ENCODE data around the gene SSTR4. TPM values are rescaled to one million over a fixed set of nuclear protein-coding genes. Genes with fewer than 3 reads are reported as not detected.

SSTR4 gene
- polyA plus RNA-seq, 3 donors: 0.07 TPM; not detected in 2

DNA sequence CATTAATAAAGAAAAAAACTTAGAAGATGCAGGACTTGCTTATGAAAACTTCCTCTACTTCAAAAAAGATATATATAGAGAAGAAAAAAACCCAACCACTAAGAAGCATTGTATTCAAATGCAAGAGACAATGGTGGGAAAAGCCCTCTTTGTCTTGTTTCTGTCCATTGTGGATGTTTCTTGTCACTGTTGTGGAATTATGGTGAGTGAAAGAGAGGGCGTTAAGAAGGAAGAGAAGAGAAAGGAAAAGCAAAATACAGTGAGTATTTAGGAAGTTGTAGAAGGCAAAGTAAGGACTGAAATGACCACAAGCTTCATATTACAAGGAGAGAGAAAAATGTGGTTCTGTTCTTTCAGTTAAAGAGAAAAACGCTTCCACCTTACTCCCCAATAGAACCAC lies 28.5 kb downstream of the SSTR4 start:
- no peak for DNase-seq

DNA sequence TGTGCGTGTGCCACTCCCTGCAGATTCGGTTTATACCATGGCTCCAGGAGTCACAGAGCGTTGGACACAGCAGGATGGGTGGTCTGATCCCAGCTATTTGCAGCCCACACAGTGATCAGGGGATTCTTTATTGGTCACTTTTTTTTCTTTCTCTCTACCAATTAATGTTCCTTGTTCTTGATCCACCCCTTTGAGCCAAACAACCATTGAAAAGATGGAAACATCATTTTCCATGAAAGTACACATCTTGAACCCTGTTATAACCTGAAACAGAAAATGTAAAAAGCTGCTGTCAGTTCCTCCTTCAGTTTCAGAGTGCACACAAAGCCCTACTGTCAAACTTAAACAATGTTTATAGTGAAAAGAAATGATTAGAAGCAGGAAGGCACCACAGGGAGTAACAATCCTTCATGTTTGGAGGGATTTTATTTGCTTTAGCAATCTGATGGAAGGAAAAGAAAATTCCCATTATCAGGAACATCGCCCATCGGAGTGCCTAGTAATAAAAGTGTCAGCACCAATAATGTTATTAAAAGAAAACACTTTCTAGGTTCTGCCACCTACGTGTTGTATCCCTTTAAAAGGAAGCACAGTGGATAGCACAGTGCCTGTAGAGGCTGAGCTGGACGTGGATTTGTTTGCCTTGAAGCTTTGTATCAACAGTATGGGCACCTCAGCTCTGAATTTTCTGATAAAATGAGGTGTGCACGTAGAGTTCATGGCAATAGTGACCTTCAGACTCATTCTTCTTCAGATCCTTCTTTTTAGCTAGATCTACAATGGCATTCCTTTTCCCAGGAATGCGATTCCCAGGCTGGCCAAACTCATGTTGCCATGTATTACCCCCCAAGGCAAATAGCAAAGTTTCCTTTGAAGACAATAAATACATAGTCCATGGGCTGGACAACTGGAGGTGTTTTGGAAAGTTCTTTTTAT lies 30.4 kb downstream of the SSTR4 start:
- no peak for DNase-seq

DNA sequence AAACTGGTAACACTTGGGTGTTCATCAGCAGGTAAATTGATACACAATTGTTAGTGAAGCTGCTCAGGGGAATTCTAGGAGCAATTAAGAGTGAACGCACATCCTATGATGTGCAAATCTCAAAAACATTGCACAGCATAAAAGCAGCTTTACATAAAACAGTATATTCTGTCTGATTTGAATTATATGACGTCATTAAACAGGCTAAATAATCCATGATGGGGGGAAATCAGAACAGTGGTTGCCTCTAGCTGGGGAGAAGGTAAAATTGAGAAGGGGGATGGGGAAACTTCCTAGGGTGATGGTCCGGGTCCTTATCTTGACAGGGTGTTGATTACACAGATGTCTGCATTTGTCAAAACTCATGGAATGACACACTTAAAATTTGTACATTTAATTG lies 31.7 kb downstream of the SSTR4 start:
- DNase-seq: no peak

DNA sequence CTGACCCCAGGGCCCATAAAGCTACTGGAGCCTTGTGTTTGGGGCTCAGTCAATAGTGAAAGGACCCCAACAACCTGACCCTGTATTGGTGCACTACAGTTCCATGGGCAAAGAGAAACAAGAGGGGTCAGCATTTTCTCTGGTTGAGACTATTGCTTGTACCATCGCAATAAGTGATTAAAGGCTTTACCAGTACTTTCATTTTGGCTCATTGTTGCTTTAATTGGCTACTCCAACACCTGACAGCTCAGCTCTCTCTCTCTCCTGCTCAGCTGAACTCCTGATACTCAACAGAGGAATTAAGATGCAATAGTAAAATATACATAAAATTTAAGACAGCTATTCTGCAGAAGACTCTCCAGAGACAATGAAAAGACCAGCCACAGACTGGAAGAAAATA lies 33.2 kb downstream of the SSTR4 start:
- no peak for DNase-seq

DNA sequence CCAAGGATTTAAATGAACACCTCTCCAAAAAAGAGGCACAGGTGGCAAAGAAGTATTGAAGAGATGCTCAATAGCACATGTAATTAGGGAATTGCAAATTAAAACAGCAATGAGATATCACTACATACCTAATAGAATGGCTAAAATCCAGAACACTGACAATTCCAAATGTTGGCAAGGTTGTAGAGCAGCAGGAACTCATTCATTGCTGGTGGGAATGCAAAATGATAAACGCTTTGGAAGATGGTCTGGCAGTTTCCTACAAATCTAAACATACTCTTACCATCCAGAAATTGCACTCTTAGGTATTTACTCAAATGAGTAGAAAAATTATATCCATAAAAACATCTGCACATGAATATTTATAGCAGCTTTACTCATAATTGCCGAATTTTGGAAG lies 34.0 kb downstream of the SSTR4 start:
- no peak for DNase-seq

DNA sequence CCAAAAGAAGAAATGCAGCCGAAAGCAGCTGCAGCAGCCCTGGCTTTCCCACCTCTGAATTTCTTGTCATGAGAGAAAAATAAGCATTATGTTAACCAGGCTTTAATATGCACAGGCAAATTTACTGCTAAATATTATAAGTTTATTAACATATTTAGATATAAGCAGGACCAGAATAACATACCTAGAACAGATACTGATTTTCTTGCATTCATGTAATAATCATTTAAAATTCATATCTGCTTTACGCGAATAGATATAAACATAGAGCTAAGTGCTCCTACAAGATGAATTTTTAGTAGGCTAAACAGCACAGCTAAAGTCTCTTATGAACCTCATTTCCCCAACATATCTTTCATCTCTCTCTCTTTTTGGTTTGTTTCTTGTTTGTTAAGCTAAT lies 36.3 kb downstream of the SSTR4 start:
- DNase-seq: no peak

DNA sequence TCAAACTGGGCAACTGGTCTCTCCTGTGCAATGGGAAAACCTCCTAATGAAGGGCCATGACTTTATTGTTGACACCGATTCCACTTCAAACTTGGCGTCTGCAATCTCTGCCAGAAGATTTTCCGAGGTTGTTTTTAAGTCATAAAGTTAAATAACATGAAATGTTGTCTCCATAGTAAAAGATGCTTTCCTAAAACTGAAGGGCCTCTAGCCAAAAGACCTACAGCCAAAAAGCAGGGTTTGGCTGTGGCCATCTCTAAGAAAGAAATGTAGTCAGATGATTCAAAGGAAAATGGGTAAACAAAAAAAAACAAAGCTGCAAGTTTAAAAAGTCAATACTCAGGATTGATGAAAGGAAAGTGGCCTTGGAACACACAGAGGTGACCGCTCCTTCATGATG lies 36.9 kb downstream of the SSTR4 start:
- no peak for DNase-seq

DNA sequence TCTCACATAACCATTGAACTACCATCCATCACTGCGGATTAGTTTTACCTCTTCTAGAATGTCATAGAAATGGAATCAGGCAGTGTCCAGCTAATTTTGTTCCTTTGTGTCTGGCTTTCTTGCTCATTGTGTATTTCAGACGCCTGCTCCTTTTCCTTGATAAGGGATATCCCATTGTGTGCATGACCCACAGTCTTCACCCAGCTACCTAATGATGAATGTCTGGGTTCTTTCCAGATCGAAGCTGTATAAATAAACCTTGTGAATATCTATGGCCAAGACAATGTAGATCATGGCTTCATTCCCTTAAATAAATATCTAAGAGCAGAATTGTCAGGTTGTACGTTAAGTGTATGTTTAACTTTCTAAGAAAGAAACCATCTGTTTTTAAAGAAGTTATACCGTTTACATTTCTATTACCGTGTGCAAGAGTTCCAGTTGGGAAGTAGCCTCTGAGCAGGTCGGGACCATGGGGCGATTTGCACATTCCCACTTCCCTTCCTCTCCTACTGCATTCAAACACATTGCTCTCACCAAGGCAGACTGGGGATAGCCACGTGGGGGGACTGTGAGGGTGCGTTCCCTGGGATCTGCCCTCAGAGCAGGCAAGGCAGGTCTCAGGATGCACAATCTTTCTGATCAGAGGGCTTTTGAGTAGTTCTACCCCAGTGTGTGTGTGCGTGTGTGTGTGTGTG lies 37.9 kb downstream of the SSTR4 start:
- no peak for DNase-seq

DNA sequence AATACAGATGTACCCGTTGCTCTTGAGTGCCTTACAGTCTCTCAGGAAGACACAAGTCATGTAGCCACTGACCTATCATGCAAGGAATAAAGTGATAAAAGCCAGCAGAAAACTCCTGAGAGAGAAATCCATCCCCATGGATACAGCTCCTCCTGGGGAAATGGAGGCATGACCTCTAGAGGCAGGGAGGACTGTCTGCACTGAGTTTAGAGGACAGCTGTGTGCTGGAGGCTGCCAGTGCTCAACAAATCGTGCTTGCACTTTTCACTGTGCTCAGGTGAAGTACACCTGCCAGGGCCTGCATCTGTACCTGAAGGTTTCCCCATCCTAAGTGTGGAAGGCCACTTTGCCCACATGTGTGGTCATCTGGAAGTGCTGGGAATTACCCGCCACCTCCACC lies 38.9 kb downstream of the SSTR4 start:
- DNase-seq: no peak

DNA sequence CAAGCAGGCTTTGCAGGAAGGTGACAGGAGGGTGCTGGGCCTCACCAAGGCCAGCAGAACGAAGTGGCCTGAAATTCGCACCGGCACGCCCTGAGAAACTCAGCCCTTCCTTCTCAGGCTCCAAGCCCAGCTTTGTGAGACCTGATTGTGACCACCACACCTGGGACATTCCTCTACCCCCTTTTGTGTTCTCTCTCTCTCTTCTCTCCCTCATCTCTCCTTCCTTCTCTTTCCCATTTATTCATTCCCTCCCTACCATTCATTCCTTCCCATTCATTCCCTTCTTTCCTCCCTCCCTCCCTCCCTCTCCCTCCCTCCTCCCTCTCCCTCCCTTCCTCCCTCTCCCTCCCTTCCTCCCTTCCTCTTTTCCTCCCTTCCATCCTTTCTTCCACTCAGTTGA lies 42.2 kb downstream of the SSTR4 start:
- no peak for DNase-seq

DNA sequence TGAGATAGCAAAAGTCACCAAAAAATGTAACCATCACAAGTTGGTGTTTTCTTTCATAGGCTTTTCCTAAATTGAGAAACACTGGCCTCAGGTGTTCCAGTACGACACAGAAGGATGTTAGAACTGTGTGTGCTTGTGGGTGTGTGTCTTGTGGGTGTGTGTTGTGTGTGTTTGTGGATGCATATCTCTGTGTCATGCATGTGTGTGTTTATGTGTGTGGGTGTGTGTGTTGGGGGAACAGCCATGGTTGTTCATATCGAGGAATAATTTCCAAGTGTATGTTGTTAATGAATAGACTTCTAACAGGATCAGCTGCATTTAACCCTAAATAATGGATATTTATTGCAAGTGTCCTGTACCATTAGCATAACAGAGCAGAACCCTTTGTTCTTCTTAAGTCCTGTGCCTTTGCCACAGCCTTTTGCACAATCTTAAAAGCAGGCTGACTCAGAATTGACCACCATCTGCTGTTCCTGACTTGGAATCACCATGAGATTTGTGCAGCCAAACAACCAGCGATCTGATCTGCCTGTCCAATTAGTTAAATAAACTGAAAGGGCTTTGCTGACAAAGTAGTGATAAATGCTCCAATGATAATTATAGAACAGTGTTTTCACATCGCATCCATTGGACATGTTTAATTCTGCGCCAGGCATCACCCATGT lies 43.4 kb downstream of the SSTR4 start:
- no peak for DNase-seq

DNA sequence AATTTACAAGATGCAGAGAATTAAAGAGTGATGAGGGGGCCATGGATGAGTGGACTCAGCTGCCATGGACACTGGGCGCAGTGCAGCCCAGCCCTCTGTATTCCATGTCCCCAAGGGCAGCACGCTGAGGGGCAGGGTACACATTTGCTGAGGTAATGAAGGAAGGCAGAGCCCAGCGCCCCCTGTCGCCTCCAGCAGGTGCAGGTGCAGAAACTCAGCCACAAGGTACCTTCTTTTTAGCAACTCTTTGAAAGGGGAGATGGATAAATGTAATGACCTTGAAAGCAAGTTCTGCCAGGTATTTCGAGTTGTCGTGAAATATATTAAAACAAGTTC lies 43.9 kb downstream of the SSTR4 start:
- DNase-seq: no peak

DNA sequence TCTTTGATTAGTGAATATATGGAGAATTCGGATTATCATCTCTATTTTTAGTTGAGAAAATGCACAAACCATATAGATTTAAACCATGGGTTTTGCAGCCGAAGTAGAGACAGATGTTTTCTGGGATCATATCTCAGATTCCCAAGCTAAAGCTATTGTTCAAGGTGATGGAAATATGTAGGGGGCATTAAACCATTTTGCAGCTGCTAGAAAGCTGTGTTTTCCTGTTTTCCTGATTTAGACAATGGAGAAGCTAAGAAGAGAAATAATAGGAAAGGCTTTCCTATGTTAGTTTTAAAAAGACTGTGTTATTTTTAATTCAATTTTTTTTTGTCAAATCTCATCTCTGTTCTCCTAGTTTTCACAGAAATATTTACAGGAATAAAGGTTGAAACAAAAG lies 44.8 kb downstream of the SSTR4 start:
- no peak for DNase-seq

DNA sequence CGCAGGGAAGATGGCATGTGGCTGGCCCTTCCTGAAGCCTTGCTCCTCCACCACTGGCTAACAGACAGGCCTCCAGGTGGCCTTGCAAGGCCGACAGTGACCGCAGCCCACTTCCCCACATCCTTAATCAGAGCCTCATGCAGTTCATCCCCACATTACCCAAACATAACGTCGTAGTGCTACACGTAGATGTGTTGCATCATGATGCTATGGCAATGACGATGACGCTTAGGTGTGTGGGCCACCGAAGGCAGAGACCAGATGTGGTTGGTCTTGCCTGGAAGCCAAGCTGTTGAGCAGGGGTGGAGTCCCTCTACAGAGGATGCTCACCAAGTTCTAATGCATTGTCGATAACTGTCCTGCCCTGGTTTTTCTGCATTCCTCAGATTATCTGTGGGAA lies 45.4 kb downstream of the SSTR4 start:
- DNase-seq: no peak

DNA sequence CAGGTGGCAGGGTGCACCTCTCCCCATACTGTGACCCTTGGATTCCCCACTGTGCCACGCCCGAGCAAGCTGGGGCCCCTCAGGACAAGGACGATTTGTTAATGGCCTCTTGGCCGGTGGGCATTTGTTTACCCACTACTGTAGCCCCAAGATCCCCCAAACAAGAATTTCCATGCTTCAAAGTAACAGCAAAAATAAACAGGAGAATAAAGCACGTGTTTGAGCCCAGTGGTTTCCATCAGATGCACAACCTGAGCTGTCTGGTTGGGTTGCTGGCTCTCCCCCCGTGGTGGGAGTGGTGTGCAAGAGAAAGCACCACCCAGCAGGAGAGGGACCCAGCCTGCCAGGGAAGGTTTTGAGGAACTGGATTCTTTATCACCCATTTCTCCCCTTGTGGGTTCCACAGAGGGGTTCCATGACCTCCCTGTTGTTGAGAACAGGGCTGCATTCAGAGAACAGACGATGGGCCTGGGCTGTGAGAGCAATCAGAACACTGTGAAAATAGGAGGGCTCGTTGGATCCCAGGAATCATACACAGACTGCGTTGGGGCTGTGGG lies 46.2 kb downstream of the SSTR4 start:
- DNase-seq: no peak

DNA sequence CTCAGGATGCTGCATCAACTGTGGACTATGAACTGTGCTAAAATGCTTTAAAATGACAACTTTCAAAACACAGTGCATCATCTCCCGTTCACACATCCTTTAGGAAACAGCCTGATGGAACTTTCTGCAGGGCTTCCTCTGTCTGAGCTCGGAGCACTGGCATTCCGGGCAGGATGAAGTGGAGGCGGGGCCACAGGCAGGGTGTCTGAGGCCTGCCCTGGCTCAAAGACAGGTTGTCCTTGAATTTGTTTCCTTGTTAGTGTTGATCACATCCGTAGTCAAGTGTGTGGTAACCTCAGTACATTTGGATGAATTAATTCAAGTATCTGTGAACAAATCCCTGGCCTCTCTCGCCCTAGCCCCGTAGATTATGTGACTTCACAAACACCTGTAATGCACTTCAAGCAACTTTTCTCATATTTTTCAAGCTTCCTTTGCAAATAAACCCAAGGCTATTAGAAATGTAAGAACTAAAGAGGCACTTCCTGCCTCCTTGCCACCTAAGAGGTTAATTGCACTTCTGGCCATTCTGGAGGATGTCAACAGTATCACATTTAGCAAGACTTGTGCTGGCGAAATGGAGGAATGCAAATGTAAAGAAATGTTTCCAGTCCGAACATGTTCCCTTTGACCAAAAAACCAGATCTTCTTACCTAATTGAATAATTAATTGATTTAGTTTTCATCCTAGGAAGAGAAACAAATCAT lies 47.9 kb downstream of the SSTR4 start:
- DNase-seq: no peak

DNA sequence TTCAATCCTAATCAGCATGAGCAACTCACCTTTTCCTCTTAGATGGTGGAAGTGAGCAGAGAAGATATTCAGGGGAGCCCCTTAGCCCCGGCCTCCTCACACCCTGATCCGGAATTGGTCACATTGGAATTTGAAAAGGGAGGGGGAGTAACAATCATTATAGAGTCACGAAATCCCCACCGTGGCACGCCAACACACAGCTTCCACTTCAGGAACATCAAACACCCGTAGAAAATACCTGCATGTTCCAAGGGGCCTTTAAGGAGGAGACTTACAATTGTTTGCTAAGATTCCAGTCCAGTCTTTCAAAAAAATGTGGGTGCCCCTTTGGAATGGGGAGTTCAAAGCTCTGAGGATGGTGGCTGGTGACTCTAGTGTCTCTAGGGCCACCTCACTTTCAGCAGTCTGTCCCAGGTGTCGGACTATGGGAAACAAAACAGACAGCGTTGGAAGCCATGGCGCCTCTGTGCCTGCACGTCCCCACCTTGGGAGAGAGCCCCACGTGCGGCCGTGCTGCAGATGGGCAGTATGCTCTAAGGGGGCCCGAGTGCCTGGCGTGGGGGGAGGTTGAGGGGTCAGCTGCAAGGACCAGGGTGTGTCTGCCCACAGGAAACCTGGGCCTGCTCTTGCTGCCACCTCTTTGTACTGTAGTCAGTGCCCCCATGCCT lies 48.6 kb downstream of the SSTR4 start:
- DNase-seq: no peak

DNA sequence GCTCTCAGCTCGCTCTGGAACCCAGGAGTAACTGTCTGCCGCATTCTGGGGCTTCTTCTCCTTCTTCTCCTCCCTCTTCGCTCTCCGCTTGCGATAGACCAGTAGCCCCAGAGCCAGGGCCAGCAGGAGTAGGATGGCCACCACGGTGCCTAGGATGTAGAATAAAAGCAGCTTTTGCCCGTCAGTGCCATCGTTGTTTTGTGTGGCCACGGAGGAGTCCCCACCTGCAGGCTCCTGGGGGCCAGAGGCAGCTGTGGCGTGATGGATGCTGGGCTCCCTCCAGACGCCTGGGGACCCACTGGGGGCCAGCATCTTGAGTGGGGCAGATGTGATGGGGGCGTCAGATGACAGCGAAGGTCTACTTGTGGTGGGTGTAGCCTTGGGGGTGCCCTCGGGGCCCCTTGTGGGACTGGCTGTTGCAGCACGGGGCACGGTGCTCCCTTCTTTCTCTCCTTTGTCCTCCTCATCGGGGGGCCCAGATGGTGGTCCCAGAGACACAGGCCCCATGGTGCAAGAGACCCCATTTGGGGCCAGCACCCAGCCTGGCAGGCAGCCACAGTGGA lies 49.3 kb downstream of the SSTR4 start:
- no peak for DNase-seq

DNA sequence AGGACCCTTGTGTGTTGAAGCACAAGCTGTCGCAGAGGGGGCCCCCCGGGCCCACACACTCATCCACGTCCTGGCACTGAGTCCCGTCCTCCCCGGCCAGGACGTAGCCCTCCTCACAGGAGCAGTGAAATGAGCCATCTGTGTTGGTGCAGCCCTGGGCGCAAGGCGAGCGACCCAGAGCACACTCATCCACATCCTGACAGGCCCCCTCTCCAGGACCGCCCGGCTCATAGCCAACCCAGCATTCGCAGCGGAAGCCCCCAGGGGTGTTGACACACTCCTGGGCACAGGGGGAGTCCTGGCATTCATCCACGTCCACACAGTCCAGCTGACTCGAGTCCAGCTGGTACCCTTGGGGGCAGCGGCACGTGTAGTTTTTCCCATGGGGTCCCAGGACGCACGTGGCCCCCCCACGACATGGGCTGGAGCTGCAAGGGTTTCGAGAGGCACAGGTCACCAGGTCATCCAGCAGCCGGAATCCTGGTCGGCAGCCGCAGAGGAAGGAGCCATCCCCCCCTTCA lies 49.8 kb downstream of the SSTR4 start:
- no peak for DNase-seq

DNA sequence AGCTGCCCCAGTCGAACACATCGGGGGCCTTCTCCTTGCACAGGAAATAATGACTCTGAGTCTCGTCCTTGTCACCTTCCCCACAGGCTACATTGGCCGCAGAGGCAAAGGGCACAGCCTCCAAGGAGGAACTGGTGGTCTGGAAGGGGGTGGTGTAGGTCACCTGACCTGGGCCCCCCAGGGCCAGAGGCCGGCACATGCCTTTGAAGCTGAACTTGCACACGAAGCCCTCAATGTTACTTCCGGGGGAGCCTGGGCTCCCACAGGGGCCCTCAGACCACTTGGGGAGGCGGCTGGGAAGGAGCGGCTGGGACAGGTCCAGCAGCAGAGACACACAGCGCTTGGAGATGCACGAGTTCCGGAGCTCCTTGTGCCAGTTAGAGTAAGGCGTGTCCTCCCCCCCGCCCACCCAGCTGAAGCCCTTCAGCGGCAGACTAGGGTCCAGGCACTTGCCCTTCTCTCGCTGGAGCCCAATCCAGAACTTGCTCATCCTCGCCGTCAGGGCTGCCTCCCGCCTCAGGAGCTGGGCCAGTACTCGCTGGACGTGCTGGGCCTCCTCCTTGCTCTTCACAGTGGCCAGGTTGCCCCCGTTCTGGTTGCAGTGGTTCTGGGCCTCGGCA lies 50.4 kb downstream of the SSTR4 start:
- no peak for DNase-seq
